ENCODE results near the gene DLEC1. TPM values are rescaled to one million over a fixed set of nuclear protein-coding genes. Genes with fewer than 3 reads are reported as not detected.

Gene DLEC1
- total and polyA plus RNA-seq, 2 donors (not counting 1 experiment from before 2014, with no cell fraction given), result 0.52 to 2.1 TPM

DNA sequence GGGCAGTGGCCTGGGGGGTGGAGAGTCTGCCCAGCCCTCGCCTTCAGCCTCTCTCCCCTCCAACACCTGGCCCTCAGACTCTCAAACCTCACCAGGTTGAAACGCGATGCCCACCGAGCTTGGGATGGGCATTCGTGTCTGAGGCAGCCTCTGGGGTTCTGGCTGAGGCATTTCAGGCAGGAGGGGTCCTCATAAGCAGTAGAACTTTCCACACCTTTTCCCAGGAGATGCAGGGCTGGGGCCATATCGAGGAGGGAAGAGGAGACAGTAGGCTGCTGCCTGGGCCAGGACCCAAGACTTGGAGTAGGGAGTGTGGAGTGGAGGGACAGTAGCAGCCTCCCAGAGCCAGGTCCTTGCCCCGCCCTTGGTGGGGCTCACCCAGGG, 73.4 kb downstream of the DLEC1 start:
- Mint-ChIP-seq H3K4me1 (peaks cover 19% of the 10 kb centered on the region), H3K4me3 (no peak overlapping the region), H3K27ac (no peak overlapping the region), H3K9me3 (ENCODE audit: insufficient read depth) (no peaks in the 10 kb centered on the region), H3K27me3 (peaks cover 7% of the 10 kb centered on the region)
- Histone ChIP-seq H3K27me3 (replicated peaks in 1 of 4; ENCODE audit: control extremely low read depth in 1 of 4, control insufficient read depth in 3 of 4, insufficient read depth in 4 of 4, low read length in 3 of 4) (peaks cover 0 to 6% (median 0%) of the 10 kb centered on the region in 4 experiments), H3K4me2 (replicated peaks; ENCODE audit: low read depth, low read length, poor library complexity, severe bottlenecking) (no peak overlapping the region), H4K20me1 (ENCODE audit: control insufficient read depth, insufficient read depth, low read length, poor library complexity, severe bottlenecking) (no peaks in the 10 kb centered on the region), H3K36me3 (replicated peaks in 1 of 2; ENCODE audit: control extremely low read depth in 1 of 2, control insufficient read depth in 1 of 2, extremely low read depth in 1 of 2, insufficient read depth in 2 of 2, low read length in 1 of 2) (peaks cover 0 to 2% of the 10 kb centered on the region in 2 experiments), H3K4me1 (ENCODE audit: control insufficient read depth in 2 of 2, insufficient read depth in 2 of 2, low read length in 2 of 2) (peaks cover 19 to 23% of the 10 kb centered on the region in 2 donors), H3K27ac (ENCODE audit: low read length in 2 of 2) (no peak overlapping the region), H3K79me2 (ENCODE audit: control insufficient read depth, insufficient read depth, low read length) (no peaks in the 10 kb centered on the region), H3K4me3 (ENCODE audit: control extremely low read depth in 1 of 5, extremely low read depth in 1 of 5, insufficient read depth in 1 of 5, low read depth in 2 of 5, low read length in 4 of 5) (no peak overlapping the region), H2AFZ (ENCODE audit: insufficient read depth, low read depth, low read length, poor library complexity, severe bottlenecking) (no peak overlapping the region), H3K9ac (ENCODE audit: low read length) (no peak overlapping the region), H3K9me3 (ENCODE audit: control extremely low read depth in 1 of 3, control insufficient read depth in 2 of 3, insufficient read depth in 1 of 3, low read length in 2 of 3) (no peaks in the 10 kb centered on the region)
- WGBS (ENCODE audit: insufficient coverage), result 92% methylated on average over 6 of the region's 7 CpGs
- ChIA-PET CTCF (no interaction called here), POLR2A (no interaction called here)
- DNase-seq, result no peak
- TF ChIP-seq, protein P1, sequence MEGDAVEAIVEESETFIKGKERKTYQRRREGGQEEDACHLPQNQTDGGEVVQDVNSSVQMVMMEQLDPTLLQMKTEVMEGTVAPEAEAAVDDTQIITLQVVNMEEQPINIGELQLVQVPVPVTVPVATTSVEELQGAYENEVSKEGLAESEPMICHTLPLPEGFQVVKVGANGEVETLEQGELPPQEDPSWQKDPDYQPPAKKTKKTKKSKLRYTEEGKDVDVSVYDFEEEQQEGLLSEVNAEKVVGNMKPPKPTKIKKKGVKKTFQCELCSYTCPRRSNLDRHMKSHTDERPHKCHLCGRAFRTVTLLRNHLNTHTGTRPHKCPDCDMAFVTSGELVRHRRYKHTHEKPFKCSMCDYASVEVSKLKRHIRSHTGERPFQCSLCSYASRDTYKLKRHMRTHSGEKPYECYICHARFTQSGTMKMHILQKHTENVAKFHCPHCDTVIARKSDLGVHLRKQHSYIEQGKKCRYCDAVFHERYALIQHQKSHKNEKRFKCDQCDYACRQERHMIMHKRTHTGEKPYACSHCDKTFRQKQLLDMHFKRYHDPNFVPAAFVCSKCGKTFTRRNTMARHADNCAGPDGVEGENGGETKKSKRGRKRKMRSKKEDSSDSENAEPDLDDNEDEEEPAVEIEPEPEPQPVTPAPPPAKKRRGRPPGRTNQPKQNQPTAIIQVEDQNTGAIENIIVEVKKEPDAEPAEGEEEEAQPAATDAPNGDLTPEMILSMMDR (IDR thresholded peaks at IDR 0.05), result no peak
- TF ChIP-seq EZH2 (IDR thresholded peaks at IDR 0.05; ENCODE audit: borderline replicate concordance, insufficient read depth, low read depth, low read length, poor library complexity, severe bottlenecking), result no peak
- intact Hi-C loops (cut with micrococcal nuclease), result no loop called here
- no peak for ATAC-seq (ENCODE audit: low read depth)

DNA sequence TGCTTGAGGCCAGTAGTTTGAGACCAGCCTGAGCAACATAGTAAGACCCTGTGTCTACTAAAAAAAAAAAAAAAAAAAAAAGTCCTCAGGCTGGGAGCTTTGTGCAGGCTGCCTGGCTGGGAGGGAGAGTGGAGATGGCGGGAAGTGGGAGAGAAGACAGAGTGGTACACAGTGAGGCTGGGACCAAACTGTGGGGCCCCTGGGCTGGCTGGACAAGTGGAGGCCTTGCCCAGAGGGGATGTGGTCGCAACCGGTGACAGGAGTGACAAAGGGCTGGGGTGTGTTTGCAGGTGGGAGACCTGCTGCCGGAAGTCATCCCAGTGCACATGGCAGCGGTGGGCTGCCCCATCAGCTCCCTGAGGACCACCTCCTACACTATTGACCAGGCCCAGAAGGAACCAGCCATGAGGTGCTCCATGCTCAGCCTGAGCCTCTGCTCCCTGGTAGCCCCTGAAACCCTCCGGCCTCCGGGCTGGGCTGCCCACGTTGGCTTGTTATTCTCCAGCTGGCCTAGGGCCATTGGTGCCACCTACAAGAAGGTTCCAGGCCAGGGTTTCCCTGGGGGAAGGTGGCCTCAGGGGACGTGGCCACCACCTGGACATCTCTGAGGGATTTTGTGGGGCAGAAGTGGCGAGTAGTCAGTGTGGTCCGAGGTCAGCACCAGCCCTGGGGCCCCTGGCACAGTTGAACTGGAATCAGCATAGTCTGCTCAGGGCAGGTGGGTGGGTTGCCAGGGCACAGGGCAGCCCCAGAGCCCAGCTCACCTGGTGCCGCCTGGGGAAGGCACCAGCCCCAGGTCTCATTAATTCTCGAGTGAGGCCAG, 75.3 kb downstream of the DLEC1 start:
- peak overlapping the region; percentile 50 for H3K4me2 ChIP-seq (replicated peaks; ENCODE audit: low read depth, low read length, poor library complexity, severe bottlenecking)
- H3K4me3 ChIP-seq (ENCODE audit: control extremely low read depth in 1 of 5, extremely low read depth in 1 of 5, insufficient read depth in 1 of 5, low read depth in 2 of 5, low read length in 4 of 5), result no peak overlapping the region
- WGBS (ENCODE audit: insufficient coverage), result 69% methylated on average over 9 of the region's 13 CpGs
- intact Hi-C loops (cut with micrococcal nuclease), result no loop called here
- H3K27me3 Mint-ChIP-seq, result peaks cover 7% of the 10 kb centered on the region
- no peaks in the 10 kb centered on the region for H3K9me3 Mint-ChIP-seq (ENCODE audit: insufficient read depth)
- no peaks in the 10 kb centered on the region for H4K20me1 ChIP-seq (ENCODE audit: control insufficient read depth, insufficient read depth, low read length, poor library complexity, severe bottlenecking)
- CTCF ChIA-PET, result no interaction called here
- no peak overlapping the region for H3K4me3 Mint-ChIP-seq
- peaks cover 19 to 23% of the 10 kb centered on the region in 2 donors for H3K4me1 ChIP-seq (ENCODE audit: control insufficient read depth in 2 of 2, insufficient read depth in 2 of 2, low read length in 2 of 2)
- no peaks in the 10 kb centered on the region for H3K9me3 ChIP-seq (ENCODE audit: control extremely low read depth in 1 of 3, control insufficient read depth in 2 of 3, insufficient read depth in 1 of 3, low read length in 2 of 3)
- H3K79me2 ChIP-seq (ENCODE audit: control insufficient read depth, insufficient read depth, low read length), result no peaks in the 10 kb centered on the region
- DNase-seq, result no peak
- peaks cover 22% of the 10 kb centered on the region for H3K4me1 Mint-ChIP-seq
- H3K27me3 ChIP-seq (replicated peaks in 1 of 4; ENCODE audit: control extremely low read depth in 1 of 4, control insufficient read depth in 3 of 4, insufficient read depth in 4 of 4, low read length in 3 of 4), result peaks cover 0 to 2% (median 0%) of the 10 kb centered on the region in 4 experiments
- no peak for TF ChIP-seq EZH2 (IDR thresholded peaks at IDR 0.05; ENCODE audit: borderline replicate concordance, insufficient read depth, low read depth, low read length, poor library complexity, severe bottlenecking)
- TF ChIP-seq, protein P1 (IDR thresholded peaks at IDR 0.05), result no peak
- no peak overlapping the region for H3K27ac ChIP-seq (ENCODE audit: low read length in 2 of 2)
- POLR2A ChIA-PET, result no interaction called here
- no peak overlapping the region for H3K9ac ChIP-seq (ENCODE audit: low read length)
- H2AFZ ChIP-seq (ENCODE audit: insufficient read depth, low read depth, low read length, poor library complexity, severe bottlenecking), result no peak overlapping the region
- H3K27ac Mint-ChIP-seq, result no peak overlapping the region
- ATAC-seq (ENCODE audit: low read depth), result no peak
- peaks cover 0 to 2% of the 10 kb centered on the region in 2 experiments for H3K36me3 ChIP-seq (replicated peaks in 1 of 2; ENCODE audit: control extremely low read depth in 1 of 2, control insufficient read depth in 1 of 2, extremely low read depth in 1 of 2, insufficient read depth in 2 of 2, low read length in 1 of 2)

Measured in B cell (primary cell).